GM12878 (cell line): ENCODE measurements around the gene AHCYL2. TPM values are rescaled to one million over a fixed set of nuclear protein-coding genes. Genes with fewer than 3 reads are reported as not detected.
A peak's percentile ranks its signal among the peaks of the same experiment; 100 is the strongest.
"Not testable (repeated sequence)": the region's sequence is repeated elsewhere in the genome, so short reads cannot be mapped to it uniquely, and the experiment has no call there.

Source experiments
- ATAC-seq: fragments of 200-7000 bp; cut with Tn5 transposase; 3 replicates; pipeline ENCODE4 v1.9.1; 2020; ENCODE audit warnings: mild to moderate bottlenecking, moderate library complexity
- BruUV-seq: library from RNA; stranded (reverse); fragments of 400-500 nt; replicated peaks from 2 replicates; lab custom pipeline; 2021; lab: Mats Ljungman, UMichigan
- CTCF ChIA-PET: fragments of 300-600 bp; sonication (Branson Sonifier 250); formaldehyde crosslinking; extraction: SDS; loops from one replicate; lab custom pipeline; 2021; ENCODE audit warnings: inconsistent platforms; lab: Yijun Ruan, JAX
- POLR2A ChIA-PET: fragments of 350-600 bp; formaldehyde crosslinking; extraction: SDS; loops from one replicate; lab custom pipeline; 2021; ENCODE audit warnings: inconsistent platforms; lab: Charles Lee
- RAD21 ChIA-PET: fragments of 300-600 bp; sonication (Branson Sonifier 250); formaldehyde crosslinking; loops from one replicate; lab custom pipeline; 2023; ENCODE audit warnings: antibody characterized with exemption; ENCODE audit not compliant: unreplicated experiment; lab: Charles Lee
- SMC1A ChIA-PET: fragments of 300-600 bp; sonication (Branson Sonifier 250); formaldehyde crosslinking; loops from one replicate; lab custom pipeline; 2023; ENCODE audit not compliant: unreplicated experiment, uncharacterized antibody; lab: Charles Lee
- DNase-seq: peaks from one replicate; pipeline ENCODE4 v3.0.0-alpha.2; 2011; ENCODE audit warnings: low read depth, low spot score
- FAIRE-seq: peaks from 3 replicates; lab custom pipeline; 2011; peaks lifted over from hg19 to GRCh38; lab: Jason Lieb, UNC
- H2AFZ ChIP-seq: 2 replicates; pipeline ENCODE4 v1.6.0; 2011; ENCODE audit warnings: low read depth, low read length, control low read depth; ENCODE audit not compliant: control insufficient read depth
- H3K27ac ChIP-seq: 2 replicates; pipeline ENCODE4 v1.5.1; 2011; ENCODE audit warnings: control low read depth; ENCODE audit not compliant: control insufficient read depth, insufficient read depth
- H3K27me3 ChIP-seq, 2 experiments: replicated peaks in 1 of 2; 2 replicates each; pipeline versions ENCODE4 v1.6.0 to v1.6.1; 2011; ENCODE audit warnings: low read length in 1 of 2; ENCODE audit not compliant: control insufficient read depth in 2 of 2, insufficient read depth in 2 of 2
- H3K36me3 ChIP-seq, 2 experiments: 2 replicates each; pipeline ENCODE4 v1.5.1; 2011; ENCODE audit warnings: low read length in 1 of 2; ENCODE audit not compliant: control insufficient read depth in 2 of 2, insufficient read depth in 2 of 2
- H3K4me1 ChIP-seq: 2 replicates; pipeline ENCODE4 v1.6.1; 2011; ENCODE audit warnings: mild to moderate bottlenecking, low read length, moderate library complexity, mixed read lengths; ENCODE audit not compliant: control insufficient read depth, insufficient read depth
- H3K4me2 ChIP-seq: 2 replicates; pipeline ENCODE4 v1.6.0; 2011; ENCODE audit warnings: control low read depth; ENCODE audit not compliant: control insufficient read depth, insufficient read depth
- H3K4me3 ChIP-seq: fragments of 200-600 bp; sonication (generic); 2 replicates; pipeline ENCODE4 v1.5.1; 2016
- H3K79me2 ChIP-seq: 2 replicates; pipeline ENCODE4 v1.6.0; 2011; ENCODE audit warnings: low read length; ENCODE audit not compliant: control insufficient read depth, insufficient read depth
- H3K9ac ChIP-seq: 2 replicates; pipeline ENCODE4 v1.8.0; 2011; ENCODE audit warnings: low read length, control low read depth, mixed read lengths; ENCODE audit not compliant: control insufficient read depth, insufficient read depth
- H3K9me3 ChIP-seq: replicated peaks from 3 replicates; pipeline ENCODE4 v1.5.1; 2011; ENCODE audit warnings: mild to moderate bottlenecking, low read length; ENCODE audit not compliant: control insufficient read depth, insufficient read depth
- H4K20me1 ChIP-seq: 2 replicates; pipeline ENCODE4 v1.6.0; 2011; ENCODE audit not compliant: control insufficient read depth, insufficient read depth
- CBX3 ChIP-seq: fragments of 200-600 bp; sonication (generic); IDR thresholded peaks from 2 replicates; pipeline ENCODE4 v1.6.1; 2016; ENCODE audit warnings: low read depth, borderline replicate concordance
- EED ChIP-seq: sonication (generic); IDR thresholded peaks from 2 replicates; pipeline ENCODE4 v1.6.1; 2016; ENCODE audit warnings: antibody characterized with exemption, low read depth
- TAF1 ChIP-seq: IDR thresholded peaks from 2 replicates; pipeline ENCODE4 v1.6.1; 2011; ENCODE audit warnings: mild to moderate bottlenecking, low read depth, low read length, borderline replicate concordance
- YY1 ChIP-seq: IDR thresholded peaks from 2 replicates; pipeline ENCODE4 v1.6.1; 2011; ENCODE audit warnings: low read depth, mild to moderate bottlenecking, low read length
- ZNF592 ChIP-seq: fragments of 450-650 bp; IDR thresholded peaks from 2 replicates; pipeline ENCODE4 v1.6.1; 2017; ENCODE audit warnings: mild to moderate bottlenecking, moderate library complexity
- WGBS: methylation state at CpG from one replicate; pipeline ENCODE4 v1.1.6; 2016; ENCODE audit warnings: low lambda C conversion rate; ENCODE audit not compliant: insufficient replicate concordance, insufficient coverage; ENCODE audit errors: missing lambda C conversion rate; 5-methylcytosine and 5-hydroxymethylcytosine counted together
- in situ Hi-C: fragments of 300-500 bp; cut with MboI; formaldehyde crosslinking; loops from 9 replicates; pipeline ENCODE4 v1.14.3; 2018; ENCODE audit warnings: mixed read lengths
- intact Hi-C: fragments of 100-400 bp; cut with micrococcal nuclease; formaldehyde crosslinking; loops from one replicate; pipeline ENCODE4 v1.14.2; 2022; ENCODE audit not compliant: unreplicated experiment
- polyA plus RNA-seq, 11 experiments: library from polyadenylated mRNA; depleted of rRNA in 4 of 11; unstranded in 6 of 11; stranded (reverse) in 5 of 11; fragments of >200 nt; fragmentation: Nextera tagmentation in 4 of 11; fragmentation: Illumina TruSeq in 1 of 11; extraction: Ambion mirVana in 4 of 11; extraction: Trizol in 1 of 11; gene quantifications; 1 replicate in 1 of 11; 2 replicates in 10 of 11; pipeline versions ENCODE4 v1.2.1 to v1.2.3, GENCODE V29; 2011 to 2016; ENCODE audit warnings: inconsistent platforms in 2 of 11, missing spikeins in 2 of 11, low read depth in 1 of 11
- total RNA-seq, 4 experiments: library from RNA; depleted of rRNA in 3 of 4; stranded (reverse); fragments of >200 nt in 3 of 4; fragmentation: Illumina TruSeq in 1 of 4; extraction: Trizol in 1 of 4; gene quantifications; 2 replicates each; pipeline versions ENCODE4 v1.2.1 to v1.2.3, GENCODE V29; 2013 to 2021
- TF ChIP-seq, protein P1 (sequence below): fragments of 450-650 bp; IDR thresholded peaks from 2 replicates; pipeline ENCODE4 v1.6.1; 2017; ENCODE audit warnings: mild to moderate bottlenecking, low read depth, inconsistent platforms; ENCODE audit not compliant: poor library complexity, severe bottlenecking

AHCYL2 gene
- total and polyA plus RNA-seq, 10 of the 15 experiments (the other 5 are each of a cell fraction or from before 2014, with no cell fraction given): 1.7 to 29.1 (median 5.4) TPM

DNA sequence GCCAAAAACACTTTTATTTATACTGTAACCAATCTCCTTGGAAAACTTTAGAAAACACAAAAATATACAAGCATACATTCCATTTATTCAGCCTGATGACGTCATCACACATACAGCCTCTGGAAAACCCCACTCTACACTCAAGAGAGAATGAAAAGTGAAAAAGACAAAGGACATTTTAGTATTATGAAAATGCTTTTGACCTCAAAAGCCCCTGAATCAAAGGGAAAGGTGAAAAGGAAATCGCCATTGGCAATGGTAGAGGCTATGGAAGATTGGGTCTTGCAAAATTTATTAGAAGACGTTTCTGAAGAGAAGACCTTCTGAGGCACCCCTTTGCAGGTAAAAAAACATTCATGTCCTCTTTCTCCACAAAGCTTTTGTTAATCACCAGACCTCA is 126.5 kb downstream of the AHCYL2 start (continued):
- 0 out of 2 replicates have a peak, but pooled peaks have one; percentile 39 for TF ChIP-seq ZNF592
- no peak for TF ChIP-seq TAF1
- TF ChIP-seq YY1: no peak
- TF ChIP-seq, protein P1, sequence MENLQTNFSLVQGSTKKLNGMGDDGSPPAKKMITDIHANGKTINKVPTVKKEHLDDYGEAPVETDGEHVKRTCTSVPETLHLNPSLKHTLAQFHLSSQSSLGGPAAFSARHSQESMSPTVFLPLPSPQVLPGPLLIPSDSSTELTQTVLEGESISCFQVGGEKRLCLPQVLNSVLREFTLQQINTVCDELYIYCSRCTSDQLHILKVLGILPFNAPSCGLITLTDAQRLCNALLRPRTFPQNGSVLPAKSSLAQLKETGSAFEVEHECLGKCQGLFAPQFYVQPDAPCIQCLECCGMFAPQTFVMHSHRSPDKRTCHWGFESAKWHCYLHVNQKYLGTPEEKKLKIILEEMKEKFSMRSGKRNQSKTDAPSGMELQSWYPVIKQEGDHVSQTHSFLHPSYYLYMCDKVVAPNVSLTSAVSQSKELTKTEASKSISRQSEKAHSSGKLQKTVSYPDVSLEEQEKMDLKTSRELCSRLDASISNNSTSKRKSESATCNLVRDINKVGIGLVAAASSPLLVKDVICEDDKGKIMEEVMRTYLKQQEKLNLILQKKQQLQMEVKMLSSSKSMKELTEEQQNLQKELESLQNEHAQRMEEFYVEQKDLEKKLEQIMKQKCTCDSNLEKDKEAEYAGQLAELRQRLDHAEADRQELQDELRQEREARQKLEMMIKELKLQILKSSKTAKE: peak; percentile 32
- TF ChIP-seq CBX3: no peak
- no peak for TF ChIP-seq EED
- TF ChIP-seq, all 136 proteins: peak for 15

DNA sequence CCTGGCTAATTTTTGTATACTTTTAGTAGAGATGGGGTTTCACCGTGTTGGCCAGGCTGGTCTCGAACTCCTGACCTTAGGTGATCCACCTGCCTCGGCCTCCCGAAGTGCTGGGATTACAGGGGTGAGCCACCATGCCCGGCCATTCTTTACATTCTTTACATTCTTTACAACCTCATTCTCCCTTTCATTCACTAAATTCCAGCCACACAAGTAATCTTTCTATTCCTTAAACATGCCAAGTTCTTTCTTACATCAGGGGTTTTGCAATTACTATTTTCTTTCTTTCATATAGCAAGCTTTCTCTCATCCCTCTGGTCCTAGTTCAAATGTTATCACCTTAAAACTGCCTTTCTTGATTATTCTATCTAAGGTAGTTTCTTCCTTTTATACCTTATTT is 128.3 kb downstream of the AHCYL2 start:
- H3K27ac ChIP-seq, H3K4me2 ChIP-seq, intact Hi-C loops, H3K9ac ChIP-seq, H3K9me3 ChIP-seq, BruUV-seq, ATAC-seq, H4K20me1 ChIP-seq, DNase-seq, H3K79me2 ChIP-seq, H3K27me3 ChIP-seq, H3K4me3 ChIP-seq, in situ Hi-C loops, H2AFZ ChIP-seq, H3K4me1 ChIP-seq, FAIRE-seq, H3K36me3 ChIP-seq: not testable (repeated sequence)
- CTCF ChIA-PET: interaction anchor here (0.7 to 7.6 kb wide), 5 partner anchors 10 to 189 kb away, joined by 3 to 73 read pairs (median 25); no protein-coding TSS in a partner anchor
- 90% methylated on average over 5 of the region's 5 CpGs for WGBS
- POLR2A ChIA-PET: interaction anchor here (0.6 kb wide), 1 partner anchor 25 kb away, joined by 3 read pairs; no protein-coding TSS in a partner anchor
- RAD21 ChIA-PET: interaction anchor here (1.6 kb wide), 1 partner anchor 18 kb away, joined by 7 read pairs; no protein-coding TSS in a partner anchor
- SMC1A ChIA-PET: interaction anchor here (0.6 to 4.9 kb wide), 4 partner anchors 8 to 805 kb away, joined by 3 to 44 read pairs (median 5); no protein-coding TSS in a partner anchor
